ENCODE measurements around the gene RNF212B. TPM values are rescaled to one million over a fixed set of nuclear protein-coding genes. Genes with fewer than 3 reads are reported as not detected.

Gene RNF212B, protein sequence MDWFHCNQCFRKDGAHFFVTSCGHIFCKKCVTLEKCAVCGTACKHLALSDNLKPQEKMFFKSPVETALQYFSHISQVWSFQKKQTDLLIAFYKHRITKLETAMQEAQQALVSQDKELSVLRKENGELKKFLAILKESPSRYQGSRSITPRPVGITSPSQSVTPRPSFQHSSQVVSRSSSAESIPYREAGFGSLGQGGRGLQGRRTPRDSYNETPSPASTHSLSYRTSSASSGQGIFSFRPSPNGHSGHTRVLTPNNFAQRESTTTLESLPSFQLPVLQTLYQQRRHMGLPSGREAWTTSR
- not detected in 2 replicates for total RNA-seq

GRCh38 chr14:23237772-23238594 is at the start of gene RNF212B:
RNF212B (plus strand) TSS chr14:23237936; CDS start chr14:23240346, 2,410 bp downstream.

DNA sequence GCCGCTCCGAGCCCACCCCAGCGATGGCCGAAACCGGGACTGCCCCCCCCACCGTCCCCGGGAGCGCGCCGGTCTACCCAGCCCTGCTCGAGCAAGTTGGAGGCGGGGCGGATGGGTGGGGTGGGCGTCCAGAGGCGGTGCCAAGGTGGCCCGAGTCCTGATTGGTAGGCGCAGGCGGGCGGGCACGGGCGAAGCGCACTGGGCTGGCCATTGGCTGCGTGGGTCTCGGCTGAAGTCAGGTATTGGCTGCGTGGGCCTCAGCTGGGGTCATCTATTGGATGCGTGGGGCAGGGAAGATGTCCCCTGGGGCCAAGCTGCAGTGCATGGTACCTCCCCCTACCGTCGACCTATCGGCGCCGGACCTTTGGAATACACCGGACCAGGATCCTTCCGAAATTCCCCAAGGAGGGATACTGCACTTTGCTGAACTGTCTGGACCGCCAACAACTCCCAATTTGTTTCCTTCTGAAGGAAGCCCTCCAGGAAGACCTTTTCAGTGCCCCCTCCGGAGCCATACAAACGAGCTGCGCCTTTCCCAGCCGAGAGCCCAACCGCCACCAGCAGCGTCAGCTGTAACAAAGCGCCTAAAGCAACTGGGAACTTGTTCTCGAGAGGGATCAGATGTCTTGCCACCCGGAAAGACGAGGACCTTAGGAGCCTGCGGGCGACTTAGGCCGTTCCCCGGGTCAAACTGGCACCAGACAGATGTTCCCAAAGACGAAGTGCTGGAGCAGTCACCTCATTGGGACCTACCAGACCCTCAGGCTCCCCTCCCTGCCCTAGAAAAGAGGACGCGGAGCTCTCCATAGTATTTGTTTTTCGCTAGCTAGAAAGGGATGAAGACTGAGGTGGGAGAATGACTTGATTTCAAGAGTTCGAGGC is 48.5 kb downstream of the RNF212B start, which contains the start of gene HOMEZ:
HOMEZ (minus strand) TSS at position 113 of the 882 bp plus-strand sequence. CDS start 180 bp downstream, outside the sequence.

GRCh38 chr14:23302290-23303225 is 64.8 kb downstream of the RNF212B start, which contains the start of gene PPP1R3E:
PPP1R3E (minus strand) TSS chr14:23302859; CDS start chr14:23302576, 283 bp downstream.

GRCh38 chr14:23306412-23307145 is 68.8 kb downstream of the RNF212B start, which contains the start of gene BCL2L2:
BCL2L2 (plus strand) TSS chr14:23306833; CDS start chr14:23307768, 935 bp downstream.

GRCh38 chr14:23320584-23321571 is 83.1 kb downstream of the RNF212B start, which contains the start of gene PABPN1:
PABPN1 (plus strand) TSS chr14:23321457; CDS start chr14:23321470, 13 bp downstream.

Other genes starting within 250 kb of the RNF212B start
- 7.7 and 8.2 TPM in 2 replicates for gene C14orf93, start 227.8 kb upstream of the RNF212B start, total RNA-seq
- gene PSMB5, start 203.0 kb upstream of the RNF212B start, total RNA-seq = 125 and 176 TPM in 2 replicates
- gene PSMB11, start 195.7 kb upstream of the RNF212B start, total RNA-seq = not detected in 2 replicates
- 2.4 and 4.0 TPM in 2 replicates for gene CDH24, start 180.4 kb upstream of the RNF212B start, total RNA-seq
- gene ACIN1, start 142.8 kb upstream of the RNF212B start, total RNA-seq = 40.7 and 73.9 TPM in 2 replicates
- gene C14orf119, start 142.4 kb upstream of the RNF212B start, total RNA-seq = 56.4 and 56.7 TPM in 2 replicates
- not detected in 2 replicates for gene CIROP, start 132.9 kb upstream of the RNF212B start, total RNA-seq
- not detected in 2 replicates for gene CEBPE, start 118.7 kb upstream of the RNF212B start, total RNA-seq
- 12.6 and 26.1 TPM in 2 replicates for gene SLC7A8, start 54.3 kb upstream of the RNF212B start, total RNA-seq
- 5.1 and 13.2 TPM in 2 replicates for gene HOMEZ, start 48.2 kb downstream of the RNF212B start, total RNA-seq
- 2.7 and 3.1 TPM in 2 replicates for gene PPP1R3E, start 64.9 kb downstream of the RNF212B start, total RNA-seq
- gene BCL2L2, start 68.9 kb downstream of the RNF212B start, total RNA-seq = 34.5 and 36.4 TPM in 2 replicates
- 81.3 and 91.4 TPM in 2 replicates for gene PABPN1, start 83.5 kb downstream of the RNF212B start, total RNA-seq
- 1.0 and 4.9 TPM in 2 replicates for gene SLC22A17, start 115.0 kb downstream of the RNF212B start, total RNA-seq
- 6.2 and 14.2 TPM in 2 replicates for gene EFS, start 127.2 kb downstream of the RNF212B start, total RNA-seq
- not detected in 2 replicates for gene IL25, start 134.9 kb downstream of the RNF212B start, total RNA-seq
- gene CMTM5, start 139.1 kb downstream of the RNF212B start, total RNA-seq = not detected in 2 replicates
- gene MYH6, start 170.3 kb downstream of the RNF212B start, total RNA-seq = not detected in 2 replicates
- not detected in 2 replicates for gene MYH7, start 197.7 kb downstream of the RNF212B start, total RNA-seq
- gene NGDN, start 231.8 kb downstream of the RNF212B start, total RNA-seq = 49.6 and 50.5 TPM in 2 replicates

All from nasal cavity respiratory epithelium epithelial cell of viscerocranial mucosa (primary cell).